LNCaP clone FGC (cell line): ENCODE data around the gene GPR21.
A peak's percentile ranks its signal among the peaks of the same experiment; 100 is the strongest.

Experiments
- DNase-seq: peaks from one replicate; pipeline ENCODE4 v3.0.0-alpha.2; 2011; ENCODE audit warnings: low read depth
- H3K4me3 ChIP-seq: 2 replicates; pipeline ENCODE4 v1.5.1; 2011; ENCODE audit warnings: mild to moderate bottlenecking, low read depth, low read length, control low read depth
- CTCF ChIP-seq: IDR thresholded peaks from 2 replicates; pipeline ENCODE4 v1.5.1; 2012; ENCODE audit warnings: mild to moderate bottlenecking; ENCODE audit not compliant: control insufficient read depth, insufficient read depth; ENCODE audit errors: extremely low read depth

The GPR21 gene

GRCh38 chr9:123033352-123033751 lies at the start of gene GPR21:
Gene GPR21, plus strand, starts transcription at chr9:123033667. Its CDS starts 900 bp downstream, at chr9:123034567.
- no peak for DNase-seq
- no peak within 1 kb of the TSS for H3K4me3 ChIP-seq
- no peak for TF ChIP-seq CTCF

GRCh38 chr9:122986010-122986409 lies 47.5 kb upstream of the GPR21 start:
- H3K4me3 ChIP-seq, result no peak overlapping the region
- DNase-seq, result no peak
- TF ChIP-seq CTCF, result no peak

- no peak overlapping the region for H3K4me3 ChIP-seq
- TF ChIP-seq CTCF, result no peak
- DNase-seq, result no peak
These were observed 45.3 kb upstream of the GPR21 start for GRCh38 chr9:122988141-122988540.

GRCh38 chr9:122988920-122989621 lies 44.4 kb upstream of the GPR21 start:
- TF ChIP-seq CTCF, result no peak
- no peak overlapping the region for H3K4me3 ChIP-seq
- DNase-seq, result no peak

- H3K4me3 ChIP-seq, result no peak overlapping the region
- no peak for DNase-seq
- TF ChIP-seq CTCF, result peak; percentile 67
These were observed 42.1 kb upstream of the GPR21 start for GRCh38 chr9:122991370-122991830.

GRCh38 chr9:122996586-122996985 lies 36.9 kb upstream of the GPR21 start:
- TF ChIP-seq CTCF, result no peak
- H3K4me3 ChIP-seq, result no peak overlapping the region
- DNase-seq, result peak; percentile 52

- no peak for TF ChIP-seq CTCF
- DNase-seq, result no peak
- H3K4me3 ChIP-seq, result no peak overlapping the region
These were observed 35.0 kb upstream of the GPR21 start for GRCh38 chr9:122998448-122998847.
